ENCODE measurements around the gene PODNL1.

Gene PODNL1

GRCh38 chr19:13883516-13884064 is 54.6 kb downstream of the PODNL1 start:
- no peak overlapping the region for H3K4me3 ChIP-seq (ENCODE audit: low read length)
- H3K4me1 ChIP-seq (ENCODE audit: insufficient read depth, low read length) = peaks cover 19% of the 10 kb centered on the region
- no peaks in the 10 kb centered on the region for H3K9me3 ChIP-seq (ENCODE audit: low read length)
- no peaks in the 10 kb centered on the region for H3K27me3 ChIP-seq (ENCODE audit: insufficient read depth, low read length)
- H2AFZ ChIP-seq (ENCODE audit: low read depth, low read length) = no peak overlapping the region
- H3K36me3 ChIP-seq (ENCODE audit: insufficient read depth, low read length) = no peaks in the 10 kb centered on the region

- Histone ChIP-seq H3K4me3 (ENCODE audit: low read length) (no peak overlapping the region), H3K36me3 (ENCODE audit: insufficient read depth, low read length) (no peaks in the 10 kb centered on the region), H3K27me3 (ENCODE audit: insufficient read depth, low read length) (no peaks in the 10 kb centered on the region), H2AFZ (ENCODE audit: low read depth, low read length) (no peak overlapping the region), H3K9me3 (ENCODE audit: low read length) (no peaks in the 10 kb centered on the region), H3K4me1 (ENCODE audit: insufficient read depth, low read length) (peaks cover 19% of the 10 kb centered on the region)
These were observed 55.4 kb downstream of the PODNL1 start for GRCh38 chr19:13882836-13883235.

GRCh38 chr19:13882419-13882795 is 55.8 kb downstream of the PODNL1 start:
- Histone ChIP-seq H3K36me3 (ENCODE audit: insufficient read depth, low read length) (no peaks in the 10 kb centered on the region), H3K4me3 (ENCODE audit: low read length) (no peak overlapping the region), H2AFZ (ENCODE audit: low read depth, low read length) (no peak overlapping the region), H3K9me3 (ENCODE audit: low read length) (no peaks in the 10 kb centered on the region), H3K4me1 (ENCODE audit: insufficient read depth, low read length) (peaks cover 19% of the 10 kb centered on the region), H3K27me3 (ENCODE audit: insufficient read depth, low read length) (no peaks in the 10 kb centered on the region)

GRCh38 chr19:13881692-13882418 is 56.4 kb downstream of the PODNL1 start:
- Histone ChIP-seq H3K4me3 (ENCODE audit: low read length) (no peak overlapping the region), H2AFZ (ENCODE audit: low read depth, low read length) (no peak overlapping the region), H3K9me3 (ENCODE audit: low read length) (no peaks in the 10 kb centered on the region), H3K27me3 (ENCODE audit: insufficient read depth, low read length) (no peaks in the 10 kb centered on the region), H3K36me3 (ENCODE audit: insufficient read depth, low read length) (no peaks in the 10 kb centered on the region), H3K4me1 (ENCODE audit: insufficient read depth, low read length) (peaks cover 19% of the 10 kb centered on the region)

GRCh38 chr19:13881251-13881691 is 56.9 kb downstream of the PODNL1 start:
- Histone ChIP-seq H3K9me3 (ENCODE audit: low read length) (no peaks in the 10 kb centered on the region), H3K36me3 (ENCODE audit: insufficient read depth, low read length) (no peaks in the 10 kb centered on the region), H3K4me1 (ENCODE audit: insufficient read depth, low read length) (peaks cover 19% of the 10 kb centered on the region), H3K4me3 (ENCODE audit: low read length) (no peak overlapping the region), H2AFZ (ENCODE audit: low read depth, low read length) (no peak overlapping the region), H3K27me3 (ENCODE audit: insufficient read depth, low read length) (no peaks in the 10 kb centered on the region)
